ENCODE measurements around the gene ZYX.
"Not testable (repeated sequence)": the region's sequence is repeated elsewhere in the genome, so short reads cannot be mapped to it uniquely, and the experiment has no call there.

The ZYX gene

GRCh38 chr7:143420624-143421023 is 39.5 kb downstream of the ZYX start:
- DNase-seq = not testable (repeated sequence)

- no peak for DNase-seq
Observed at GRCh38 chr7:143422033-143422432, 40.9 kb downstream of the ZYX start.

- not testable (repeated sequence) for DNase-seq
Observed at GRCh38 chr7:143424476-143424875, 43.3 kb downstream of the ZYX start.

- DNase-seq = no peak
Observed at GRCh38 chr7:143426479-143427142, 45.5 kb downstream of the ZYX start.

- no peak for DNase-seq
Observed at GRCh38 chr7:143429770-143430698, 48.9 kb downstream of the ZYX start.

- no peak for DNase-seq
Observed at GRCh38 chr7:143431109-143431508, 50.0 kb downstream of the ZYX start.

GRCh38 chr7:143433759-143434158 is 52.6 kb downstream of the ZYX start:
- DNase-seq = no peak

GRCh38 chr7:143434660-143435059 is 53.5 kb downstream of the ZYX start:
- no peak for DNase-seq

- no peak for DNase-seq
Observed at GRCh38 chr7:143435266-143435665, 54.1 kb downstream of the ZYX start.

GRCh38 chr7:143436325-143436946 is 55.3 kb downstream of the ZYX start:
- DNase-seq = peak; percentile 91

GRCh38 chr7:143437578-143437977 is 56.4 kb downstream of the ZYX start:
- no peak for DNase-seq

GRCh38 chr7:143439866-143440265 is 58.7 kb downstream of the ZYX start:
- no peak for DNase-seq
